ENCODE measurements around the gene MAPK10. TPM values are rescaled to one million over a fixed set of nuclear protein-coding genes. Genes with fewer than 3 reads are reported as not detected.

MAPK10 gene
- total and polyA plus RNA-seq, 4 donors: 0.82 to 3.6 (median 2.3) TPM

DNA sequence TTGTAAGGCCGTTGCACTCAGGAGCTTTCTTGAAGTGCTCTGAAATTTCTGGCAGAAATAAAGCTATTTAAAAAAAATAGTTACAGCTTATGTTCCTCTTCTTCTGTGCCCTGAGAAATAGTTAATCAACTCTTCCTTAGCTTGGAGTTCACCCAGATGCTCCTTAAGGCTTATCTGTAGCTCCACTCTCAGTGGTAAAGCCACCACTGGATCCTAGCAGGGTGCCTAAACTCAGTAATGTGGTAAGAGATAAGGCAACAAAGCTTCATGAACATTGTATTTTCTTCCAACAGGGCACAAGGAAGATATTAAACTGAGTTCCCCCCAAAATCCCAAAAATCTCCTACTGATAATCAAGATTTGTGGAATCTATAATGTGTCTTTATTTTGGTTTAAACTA lies 299.5 kb downstream of the MAPK10 start:
- H3K9ac ChIP-seq (ENCODE audit: low read depth in 1 of 2, low read length in 2 of 2): no peak overlapping the region
- no peak for DNase-seq (ENCODE audit: low spot score)
- TF ChIP-seq TAF1 (conservative IDR thresholded peaks at IDR 0.05): no peak
- TF ChIP-seq, protein P1, sequence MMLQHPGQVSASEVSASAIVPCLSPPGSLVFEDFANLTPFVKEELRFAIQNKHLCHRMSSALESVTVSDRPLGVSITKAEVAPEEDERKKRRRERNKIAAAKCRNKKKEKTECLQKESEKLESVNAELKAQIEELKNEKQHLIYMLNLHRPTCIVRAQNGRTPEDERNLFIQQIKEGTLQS (IDR thresholded peaks at IDR 0.05): no peak
- H3K9me3 ChIP-seq (ENCODE audit: control insufficient read depth in 4 of 4, low read length in 3 of 4): no peaks in the 10 kb centered on the region
- no peaks in the 10 kb centered on the region for H3K36me3 ChIP-seq (ENCODE audit: control insufficient read depth in 4 of 4, insufficient read depth in 3 of 4, low read depth in 1 of 4, low read length in 3 of 4)
- no peak overlapping the region for H3K27ac ChIP-seq (ENCODE audit: low read depth in 1 of 2, low read length in 2 of 2)
- peaks cover 0 to 2% (median 0%) of the 10 kb centered on the region in 4 donors for H3K27me3 ChIP-seq (ENCODE audit: control insufficient read depth in 4 of 4, insufficient read depth in 4 of 4, low read length in 3 of 4)
- H3K4me3 ChIP-seq (ENCODE audit: low read depth in 1 of 3, low read length in 3 of 3): no peak overlapping the region
- no peaks in the 10 kb centered on the region for H3K4me1 ChIP-seq (ENCODE audit: control insufficient read depth in 4 of 4, insufficient read depth in 4 of 4, low read length in 3 of 4)
- 83% methylated on average over 1 of the region's 1 CpG for WGBS

DNA sequence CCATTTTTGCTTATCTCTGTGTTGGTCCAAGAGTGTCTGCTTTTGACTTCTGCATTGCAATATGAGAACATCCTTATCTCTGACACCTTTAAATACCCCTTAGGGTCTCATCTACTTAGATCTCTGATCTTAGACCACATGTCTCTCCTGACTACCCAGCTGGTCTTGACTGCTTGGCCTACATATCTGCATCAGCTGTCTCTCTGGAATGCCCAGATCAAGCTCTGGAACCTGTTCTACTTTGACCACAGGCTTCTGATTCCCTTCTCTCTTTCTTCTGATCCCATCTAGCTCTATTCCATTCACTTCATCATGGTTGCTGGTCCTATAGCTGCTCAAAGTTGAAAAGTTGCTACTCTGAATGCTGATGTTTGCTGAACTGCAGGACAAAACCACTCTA lies 301.2 kb downstream of the MAPK10 start:
- Histone ChIP-seq H3K4me3 (ENCODE audit: low read depth in 1 of 3, low read length in 3 of 3) (no peak overlapping the region), H3K9me3 (ENCODE audit: control insufficient read depth in 4 of 4, low read length in 3 of 4) (no peaks in the 10 kb centered on the region), H3K36me3 (ENCODE audit: control insufficient read depth in 4 of 4, insufficient read depth in 3 of 4, low read depth in 1 of 4, low read length in 3 of 4) (no peaks in the 10 kb centered on the region), H3K9ac (ENCODE audit: low read depth in 1 of 2, low read length in 2 of 2) (no peak overlapping the region), H3K4me1 (ENCODE audit: control insufficient read depth in 4 of 4, insufficient read depth in 4 of 4, low read length in 3 of 4) (no peaks in the 10 kb centered on the region), H3K27ac (ENCODE audit: low read depth in 1 of 2, low read length in 2 of 2) (no peak overlapping the region), H3K27me3 (ENCODE audit: control insufficient read depth in 4 of 4, insufficient read depth in 4 of 4, low read length in 3 of 4) (peaks cover 0 to 2% (median 0%) of the 10 kb centered on the region in 4 donors)
- no peak for DNase-seq (ENCODE audit: low spot score)
- no peak for TF ChIP-seq NR2F2 (IDR thresholded peaks at IDR 0.05)
- TF ChIP-seq FOXA1 (IDR thresholded peaks at IDR 0.05): no peak
- TF ChIP-seq RAD21 (IDR thresholded peaks at IDR 0.05): no peak
- TF ChIP-seq, protein P2, sequence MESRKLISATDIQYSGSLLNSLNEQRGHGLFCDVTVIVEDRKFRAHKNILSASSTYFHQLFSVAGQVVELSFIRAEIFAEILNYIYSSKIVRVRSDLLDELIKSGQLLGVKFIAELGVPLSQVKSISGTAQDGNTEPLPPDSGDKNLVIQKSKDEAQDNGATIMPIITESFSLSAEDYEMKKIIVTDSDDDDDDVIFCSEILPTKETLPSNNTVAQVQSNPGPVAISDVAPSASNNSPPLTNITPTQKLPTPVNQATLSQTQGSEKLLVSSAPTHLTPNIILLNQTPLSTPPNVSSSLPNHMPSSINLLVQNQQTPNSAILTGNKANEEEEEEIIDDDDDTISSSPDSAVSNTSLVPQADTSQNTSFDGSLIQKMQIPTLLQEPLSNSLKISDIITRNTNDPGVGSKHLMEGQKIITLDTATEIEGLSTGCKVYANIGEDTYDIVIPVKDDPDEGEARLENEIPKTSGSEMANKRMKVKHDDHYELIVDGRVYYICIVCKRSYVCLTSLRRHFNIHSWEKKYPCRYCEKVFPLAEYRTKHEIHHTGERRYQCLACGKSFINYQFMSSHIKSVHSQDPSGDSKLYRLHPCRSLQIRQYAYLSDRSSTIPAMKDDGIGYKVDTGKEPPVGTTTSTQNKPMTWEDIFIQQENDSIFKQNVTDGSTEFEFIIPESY (IDR thresholded peaks at IDR 0.05): no peak

DNA sequence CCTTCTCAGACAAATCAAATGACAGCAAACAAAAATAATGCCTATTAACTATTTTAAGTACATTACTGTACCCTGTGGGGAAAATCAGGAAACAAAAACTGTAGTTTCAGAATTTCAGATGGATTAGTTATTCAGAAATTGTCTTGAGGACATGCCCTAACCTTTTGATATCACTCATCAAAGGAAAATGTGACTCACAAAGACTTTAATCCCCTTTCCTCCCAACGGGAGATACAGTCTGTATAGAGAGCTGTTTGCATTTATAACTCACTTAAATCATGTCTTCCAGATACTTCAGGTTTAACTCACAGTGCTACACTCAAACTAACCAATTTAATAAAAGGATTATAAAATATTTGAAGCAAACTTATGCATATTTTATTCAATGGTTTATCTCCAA lies 304.0 kb downstream of the MAPK10 start:
- Histone ChIP-seq H3K9ac (ENCODE audit: low read depth in 1 of 2, low read length in 2 of 2) (no peak overlapping the region), H3K9me3 (ENCODE audit: control insufficient read depth in 4 of 4, low read length in 3 of 4) (no peaks in the 10 kb centered on the region), H3K27me3 (ENCODE audit: control insufficient read depth in 4 of 4, insufficient read depth in 4 of 4, low read length in 3 of 4) (peaks cover 0 to 2% (median 0%) of the 10 kb centered on the region in 4 donors), H3K4me3 (ENCODE audit: low read depth in 1 of 3, low read length in 3 of 3) (no peak overlapping the region), H3K36me3 (ENCODE audit: control insufficient read depth in 4 of 4, insufficient read depth in 3 of 4, low read depth in 1 of 4, low read length in 3 of 4) (no peaks in the 10 kb centered on the region), H3K4me1 (ENCODE audit: control insufficient read depth in 4 of 4, insufficient read depth in 4 of 4, low read length in 3 of 4) (no peaks in the 10 kb centered on the region), H3K27ac (ENCODE audit: low read depth in 1 of 2, low read length in 2 of 2) (no peak overlapping the region)
- no peak for DNase-seq (ENCODE audit: low spot score)
- 44% methylated on average over 1 of the region's 1 CpG for WGBS
- no peak for TF ChIP-seq SP1 (IDR thresholded peaks at IDR 0.05)
- no peak for TF ChIP-seq HNF4A (conservative IDR thresholded peaks at IDR 0.05)
- TF ChIP-seq, protein P1 (IDR thresholded peaks at IDR 0.05): no peak
- no peak for TF ChIP-seq FOXA2 (IDR thresholded peaks at IDR 0.05)
- TF ChIP-seq, protein P2 (IDR thresholded peaks at IDR 0.05): no peak
- TF ChIP-seq, protein P3, sequence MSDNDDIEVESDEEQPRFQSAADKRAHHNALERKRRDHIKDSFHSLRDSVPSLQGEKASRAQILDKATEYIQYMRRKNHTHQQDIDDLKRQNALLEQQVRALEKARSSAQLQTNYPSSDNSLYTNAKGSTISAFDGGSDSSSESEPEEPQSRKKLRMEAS (IDR thresholded peaks at IDR 0.05): no peak
- no peak for TF ChIP-seq JUND (IDR thresholded peaks at IDR 0.05)
- TF ChIP-seq FOXA1 (IDR thresholded peaks at IDR 0.05): no peak

All from liver (tissue), 9 donors.